NB4 (cell line): Measurements from ENCODE around the gene SIDT1.
A peak's percentile ranks its signal among the peaks of the same experiment; 100 is the strongest.

ENCODE experiments used
- DNase-seq: peaks from one replicate; pipeline ENCODE4 v3.0.0; 2010; ENCODE audit warnings: low read depth
- H3K4me3 ChIP-seq: one replicate; pipeline ENCODE4 v1.5.1; 2011; ENCODE audit warnings: mild to moderate bottlenecking, low read depth, low read length, moderate library complexity
- MYC ChIP-seq: IDR thresholded peaks from 2 replicates; pipeline ENCODE4 v1.6.1; 2011; ENCODE audit warnings: low read depth, low read length
- POLR2A ChIP-seq: IDR thresholded peaks from 2 replicates; pipeline ENCODE4 v1.6.1; 2011; ENCODE audit warnings: mild to moderate bottlenecking; ENCODE audit not compliant: insufficient read length; ENCODE audit errors: extremely low read depth
- TF ChIP-seq, protein P1 (sequence below): IDR thresholded peaks from 2 replicates; pipeline ENCODE4 v1.6.1; 2011; ENCODE audit warnings: low read depth, low read length
- TF ChIP-seq, protein P2 (sequence below): IDR thresholded peaks from one replicate; pipeline ENCODE4 v1.5.1; 2012; ENCODE audit warnings: low read depth, low read length

The SIDT1 gene

DNA sequence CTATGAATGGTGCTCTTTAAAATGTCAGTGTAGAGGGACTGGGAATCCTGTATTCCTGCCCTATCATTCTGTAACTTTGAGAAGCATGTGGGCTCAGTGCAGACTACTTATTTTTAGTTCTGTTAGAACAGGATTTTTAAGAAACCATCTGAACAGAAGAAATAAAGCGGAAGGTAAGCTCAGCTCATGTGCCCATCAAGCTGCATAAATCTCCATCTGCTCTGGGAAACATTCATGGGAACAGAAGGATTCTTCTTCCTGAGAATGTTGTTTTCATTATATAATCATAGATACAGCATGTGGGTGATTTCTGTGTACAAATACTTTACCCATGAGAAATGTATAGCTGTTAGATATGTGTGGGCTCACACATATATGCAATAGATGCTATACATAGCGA is 69.9 kb downstream of the SIDT1 start:
- no peak for DNase-seq
- H3K4me3 ChIP-seq = no peak overlapping the region
- no peak for TF ChIP-seq MYC
- TF ChIP-seq, protein P1, sequence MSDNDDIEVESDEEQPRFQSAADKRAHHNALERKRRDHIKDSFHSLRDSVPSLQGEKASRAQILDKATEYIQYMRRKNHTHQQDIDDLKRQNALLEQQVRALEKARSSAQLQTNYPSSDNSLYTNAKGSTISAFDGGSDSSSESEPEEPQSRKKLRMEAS = no peak
- TF ChIP-seq, protein P2, sequence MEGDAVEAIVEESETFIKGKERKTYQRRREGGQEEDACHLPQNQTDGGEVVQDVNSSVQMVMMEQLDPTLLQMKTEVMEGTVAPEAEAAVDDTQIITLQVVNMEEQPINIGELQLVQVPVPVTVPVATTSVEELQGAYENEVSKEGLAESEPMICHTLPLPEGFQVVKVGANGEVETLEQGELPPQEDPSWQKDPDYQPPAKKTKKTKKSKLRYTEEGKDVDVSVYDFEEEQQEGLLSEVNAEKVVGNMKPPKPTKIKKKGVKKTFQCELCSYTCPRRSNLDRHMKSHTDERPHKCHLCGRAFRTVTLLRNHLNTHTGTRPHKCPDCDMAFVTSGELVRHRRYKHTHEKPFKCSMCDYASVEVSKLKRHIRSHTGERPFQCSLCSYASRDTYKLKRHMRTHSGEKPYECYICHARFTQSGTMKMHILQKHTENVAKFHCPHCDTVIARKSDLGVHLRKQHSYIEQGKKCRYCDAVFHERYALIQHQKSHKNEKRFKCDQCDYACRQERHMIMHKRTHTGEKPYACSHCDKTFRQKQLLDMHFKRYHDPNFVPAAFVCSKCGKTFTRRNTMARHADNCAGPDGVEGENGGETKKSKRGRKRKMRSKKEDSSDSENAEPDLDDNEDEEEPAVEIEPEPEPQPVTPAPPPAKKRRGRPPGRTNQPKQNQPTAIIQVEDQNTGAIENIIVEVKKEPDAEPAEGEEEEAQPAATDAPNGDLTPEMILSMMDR = no peak
- no peak for TF ChIP-seq POLR2A

DNA sequence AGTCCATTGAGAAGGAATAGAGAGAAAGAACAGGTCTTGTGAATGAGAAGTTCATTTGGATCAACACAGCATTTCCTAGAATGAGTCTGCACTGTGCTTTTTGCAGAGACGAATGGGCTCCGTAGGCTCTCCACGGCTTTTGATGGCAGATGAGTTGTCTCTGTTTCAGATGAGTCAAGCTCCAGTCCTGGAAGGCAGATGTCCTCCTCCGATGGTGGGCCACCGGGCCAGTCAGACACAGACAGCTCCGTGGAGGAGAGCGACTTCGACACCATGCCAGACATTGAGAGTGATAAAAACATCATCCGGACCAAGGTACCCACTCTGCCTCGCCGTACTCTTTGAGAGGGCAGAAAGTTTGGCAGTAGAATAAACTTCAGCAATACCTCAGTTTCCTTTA is 70.5 kb downstream of the SIDT1 start:
- H3K4me3 ChIP-seq = no peak overlapping the region
- DNase-seq = no peak
- TF ChIP-seq, protein P2 = no peak
- TF ChIP-seq, protein P1 = no peak
- no peak for TF ChIP-seq POLR2A
- TF ChIP-seq MYC = no peak

DNA sequence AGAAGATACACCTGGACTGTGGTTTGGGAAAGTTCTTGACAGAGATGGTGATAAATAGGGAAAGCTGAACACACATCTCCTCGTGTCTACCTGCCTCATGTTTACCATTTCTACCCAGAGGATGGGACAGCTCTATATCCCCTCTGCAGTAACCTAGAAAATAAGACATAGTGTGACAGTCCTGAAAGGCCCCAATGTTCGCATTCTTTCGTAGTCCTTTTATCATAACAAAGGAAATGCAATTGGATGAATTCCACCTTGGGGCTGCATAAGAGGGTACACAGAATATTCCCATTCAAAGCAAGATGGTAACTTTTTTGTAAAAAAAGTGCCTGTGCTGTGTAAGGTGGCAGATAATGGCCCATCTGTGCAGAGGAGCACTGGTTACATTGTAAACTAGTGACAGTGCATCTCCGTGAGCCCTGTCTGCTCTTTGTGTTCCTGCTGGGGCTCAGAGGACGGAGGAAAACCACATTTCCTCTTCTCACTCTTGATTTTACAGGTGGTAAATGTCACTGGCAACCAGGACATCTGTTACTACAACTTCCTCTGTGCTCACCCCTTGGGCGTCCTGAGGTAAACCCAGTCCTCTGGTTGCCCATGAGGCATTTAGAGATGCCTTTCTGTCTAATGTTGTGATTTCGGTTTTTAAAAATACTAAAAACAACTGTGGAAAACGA is 74.3 kb downstream of the SIDT1 start:
- TF ChIP-seq MYC (no peak), POLR2A (no peak)
- TF ChIP-seq, protein P1 = no peak
- TF ChIP-seq, protein P2 = no peak
- peak; percentile 39 for DNase-seq
- H3K4me3 ChIP-seq = no peak overlapping the region

DNA sequence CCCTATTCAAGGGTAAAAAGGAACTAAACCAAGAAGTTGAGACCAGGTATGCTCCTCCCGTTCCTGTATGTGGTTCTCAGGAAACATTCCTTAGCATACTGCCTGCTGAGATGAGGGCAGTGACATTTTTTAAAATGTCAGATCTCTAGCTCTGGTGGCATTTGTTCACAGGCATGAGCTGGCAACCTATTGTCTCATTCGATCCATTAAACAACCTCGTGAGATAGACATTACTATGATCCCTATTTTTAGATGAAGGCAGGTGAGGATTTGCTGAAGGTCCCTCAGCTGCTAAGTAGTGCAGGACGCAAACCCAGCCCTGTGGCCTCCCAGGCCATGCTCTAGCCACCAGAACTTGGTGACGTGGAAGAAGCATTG is 74.9 kb downstream of the SIDT1 start:
- no peak overlapping the region for H3K4me3 ChIP-seq
- no peak for DNase-seq
- TF ChIP-seq MYC (no peak), POLR2A (no peak)
- TF ChIP-seq, protein P1 = no peak
- TF ChIP-seq, protein P2 = no peak

DNA sequence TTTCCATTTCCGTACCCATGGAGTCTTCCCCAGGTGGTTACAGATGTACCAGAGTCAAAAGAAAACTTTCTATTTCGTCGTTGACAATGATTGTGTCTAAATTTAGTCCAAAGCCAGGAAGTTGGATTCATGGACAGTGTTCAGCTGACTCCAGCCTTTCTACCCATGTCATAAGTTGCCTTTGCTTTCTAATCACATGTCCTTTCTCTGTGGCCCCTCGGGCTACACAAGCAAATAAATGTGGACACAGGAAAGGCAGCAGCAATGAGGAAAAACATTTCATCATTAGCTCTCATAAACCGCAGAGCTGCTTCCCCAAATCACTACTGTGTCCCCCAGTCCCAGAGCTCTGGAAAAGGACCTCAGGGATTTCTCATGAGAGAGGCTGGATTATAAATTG is 82.0 kb downstream of the SIDT1 start:
- peak; percentile 20 for DNase-seq
- no peak overlapping the region for H3K4me3 ChIP-seq
- TF ChIP-seq POLR2A = no peak
- TF ChIP-seq, protein P2 = no peak
- no peak for TF ChIP-seq MYC
- TF ChIP-seq, protein P1 = no peak
